Measurements from ENCODE around the gene TRIM68.

The TRIM68 gene

DNA sequence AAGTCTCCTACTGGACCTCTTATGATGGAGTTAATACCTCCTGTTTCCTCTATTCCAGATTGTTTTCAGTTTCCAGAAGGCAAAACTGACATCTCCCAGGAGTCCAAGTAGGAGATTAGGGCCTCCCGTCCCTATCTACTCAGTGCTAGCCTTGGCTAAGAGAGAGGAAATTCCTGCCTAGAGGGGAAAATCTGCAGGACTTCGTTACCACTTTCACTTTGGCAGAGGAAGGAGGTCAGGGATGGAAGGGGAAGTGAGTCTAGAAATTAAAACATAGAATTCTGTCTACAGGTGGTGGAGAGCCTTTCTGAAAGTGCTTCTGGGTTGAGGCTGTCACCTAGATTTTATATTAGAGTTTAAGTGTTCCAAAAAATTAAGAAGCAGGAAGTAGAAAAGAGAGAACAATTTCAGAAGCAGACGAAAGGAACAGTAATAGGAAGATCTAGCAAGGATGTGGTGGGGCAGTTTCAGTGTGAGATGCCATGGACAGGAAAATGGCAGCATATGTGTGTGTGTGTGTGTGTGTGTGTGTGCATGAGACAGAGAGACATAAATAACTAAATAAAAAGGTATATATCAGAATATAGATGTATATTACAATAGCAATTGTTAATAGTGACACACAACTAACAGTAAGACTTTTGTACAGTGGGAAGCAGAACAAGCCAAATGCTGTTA is 2.4 kb upstream of the TRIM68 start:
- DNase-seq: no peak
- in situ Hi-C loops (cut with HindIII; ENCODE audit: low pct_ligation_motif_present, low pct_unique_long_range_greater_than_20kb, low sequenced_read_pairs): no loop called here

DNA sequence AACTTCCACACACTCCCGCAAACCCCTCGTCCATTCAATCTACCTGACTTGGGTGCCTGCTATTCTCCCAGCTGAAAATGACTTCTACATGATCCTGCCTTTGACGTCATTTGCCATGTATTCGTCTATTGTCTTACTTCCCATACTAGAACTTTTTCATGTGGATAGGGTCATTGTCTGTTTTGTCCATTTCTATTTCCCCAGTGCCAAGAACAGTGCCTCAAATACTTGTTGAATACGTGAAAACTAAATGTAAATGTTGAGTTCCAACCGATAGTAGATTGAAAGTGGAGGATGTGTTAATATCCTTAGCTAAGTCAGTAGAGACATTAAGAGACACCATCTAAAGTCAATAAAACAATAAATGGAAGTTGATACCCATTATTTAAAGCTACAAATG is 935 bp downstream of the TRIM68 start:
- no peak for DNase-seq
- in situ Hi-C loops (cut with HindIII; ENCODE audit: low pct_ligation_motif_present, low pct_unique_long_range_greater_than_20kb, low sequenced_read_pairs): no loop called here

DNA sequence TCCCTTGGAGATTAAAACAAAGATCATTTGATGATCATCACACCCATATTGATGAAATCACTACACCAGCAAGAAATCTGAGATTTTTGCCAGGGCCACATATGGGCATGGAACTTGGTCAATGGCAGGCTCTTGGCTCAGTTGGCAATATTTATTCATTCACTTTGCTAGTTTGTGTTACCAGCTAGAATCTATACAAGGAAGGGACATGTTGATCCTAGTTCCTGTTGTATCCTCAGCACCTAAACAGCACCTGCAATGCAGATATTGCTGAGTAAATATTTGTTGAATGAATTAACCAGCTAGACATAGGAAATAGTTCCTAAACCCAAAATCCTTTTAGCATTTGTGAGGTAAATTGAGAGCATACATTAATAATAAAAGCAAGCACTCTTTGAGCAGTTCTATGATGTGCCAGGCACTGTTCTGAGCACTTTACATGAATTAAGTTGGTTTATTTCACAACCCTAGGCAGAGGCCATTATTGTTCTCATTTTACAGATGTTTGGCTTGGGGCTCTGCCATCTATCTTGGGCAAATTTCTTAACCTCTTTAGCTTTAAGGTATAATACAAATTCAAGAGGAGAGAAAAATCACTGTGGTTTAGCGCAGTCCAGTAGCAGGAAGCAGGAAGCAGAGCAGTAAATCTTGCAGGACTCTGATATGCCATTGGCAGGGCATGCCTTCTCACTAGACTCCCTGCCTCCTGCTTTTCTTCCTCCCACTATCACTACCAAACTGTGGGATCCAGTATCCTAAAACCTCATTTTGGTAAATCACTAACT is 1.6 kb downstream of the TRIM68 start:
- in situ Hi-C loops (cut with HindIII; ENCODE audit: low pct_ligation_motif_present, low pct_unique_long_range_greater_than_20kb, low sequenced_read_pairs): no loop called here
- no peak for DNase-seq

DNA sequence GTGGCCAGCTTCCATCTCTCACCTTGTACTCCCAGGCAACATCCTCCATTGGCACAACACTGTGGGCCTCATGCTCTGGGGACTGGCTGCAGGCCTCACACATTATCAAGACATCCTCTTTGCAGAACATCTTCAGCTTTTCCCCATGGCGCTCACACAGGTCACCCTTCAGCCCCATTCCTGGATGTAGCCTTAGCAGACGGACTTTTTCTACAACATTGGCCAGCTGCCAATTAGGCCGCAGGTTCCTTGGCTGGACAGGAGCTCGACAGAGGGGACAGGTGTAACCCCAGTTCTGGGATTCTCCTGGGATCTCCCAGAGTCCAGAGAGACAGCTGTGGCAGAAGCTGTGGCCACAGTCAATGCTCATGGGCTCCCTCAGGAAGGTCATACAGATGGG is 3.0 kb downstream of the TRIM68 start:
- in situ Hi-C loops (cut with HindIII; ENCODE audit: low pct_ligation_motif_present, low pct_unique_long_range_greater_than_20kb, low sequenced_read_pairs): no loop called here
- DNase-seq: no peak

DNA sequence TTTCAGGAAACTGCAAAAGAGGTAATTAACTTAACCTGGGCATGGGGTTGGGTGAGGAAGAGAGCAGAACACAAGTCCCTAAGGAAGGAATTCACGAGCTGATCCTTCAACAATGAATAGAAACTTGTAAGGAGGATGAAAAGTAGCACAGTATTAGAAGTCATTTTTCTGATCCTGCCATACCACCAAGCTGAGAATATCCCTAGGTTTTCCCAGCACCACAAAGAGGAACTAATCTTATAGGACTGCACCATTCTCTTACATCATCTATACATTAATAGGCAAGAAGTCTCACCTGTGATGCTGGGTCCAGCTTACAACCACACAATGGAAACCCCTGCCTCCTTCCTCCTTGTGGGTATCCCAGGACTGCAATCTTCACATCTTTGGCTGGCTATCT is 14.3 kb downstream of the TRIM68 start, which contains the start of gene OR52I1:
Gene OR52I1 (plus strand): TSS at position 301 of the 400 bp plus-strand sequence. CDS start 0 bp downstream, at position 301.
- in situ Hi-C loops (cut with HindIII; ENCODE audit: low pct_ligation_motif_present, low pct_unique_long_range_greater_than_20kb, low sequenced_read_pairs): no loop called here
- no peak for DNase-seq

DNA sequence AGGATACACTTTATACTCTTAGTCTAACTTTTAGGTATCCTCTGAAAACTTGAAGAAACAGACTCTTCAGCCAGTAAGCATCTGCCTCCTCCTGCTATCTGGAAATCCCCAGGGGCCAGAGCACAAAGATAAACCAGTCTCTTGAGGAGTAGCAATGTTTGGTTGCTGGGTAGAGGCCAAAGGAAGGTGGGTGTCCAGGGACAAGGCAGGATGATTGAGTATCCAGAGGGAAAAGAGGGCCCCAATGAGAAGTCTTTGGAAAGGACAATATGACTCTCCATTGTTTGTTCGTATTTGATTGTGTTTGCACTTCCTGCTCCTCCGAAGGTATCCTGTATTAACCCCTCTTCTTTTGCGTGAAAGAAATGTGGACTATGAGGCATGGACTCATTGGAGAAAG is 19.0 kb downstream of the TRIM68 start:
- in situ Hi-C loops (cut with HindIII; ENCODE audit: low pct_ligation_motif_present, low pct_unique_long_range_greater_than_20kb, low sequenced_read_pairs): no loop called here
- no peak for DNase-seq

DNA sequence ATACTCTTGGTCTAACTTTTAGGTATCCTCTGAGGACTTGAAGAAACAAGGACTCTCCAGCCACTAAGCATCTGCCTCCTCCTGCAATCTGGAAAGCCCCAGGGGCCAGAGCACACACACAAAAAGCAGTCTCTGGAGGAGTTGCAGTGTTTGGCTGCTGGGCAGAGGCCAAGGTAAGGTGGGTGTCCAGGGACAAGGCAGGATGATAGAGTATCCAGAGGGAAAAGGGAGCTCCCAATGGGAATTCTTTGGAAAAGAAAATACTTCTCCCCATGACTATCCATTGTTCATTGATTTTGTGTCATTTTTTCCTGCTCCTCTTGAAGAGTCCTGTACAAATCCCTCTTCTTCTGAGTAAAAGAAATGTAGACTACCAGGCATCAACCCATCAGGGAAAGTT is 26.6 kb downstream of the TRIM68 start, which contains the start of gene OR52I2:
Gene OR52I2 (plus strand): TSS at position 301 of the 400 bp plus-strand sequence.
- no peak for DNase-seq
- in situ Hi-C loops (cut with HindIII; ENCODE audit: low pct_ligation_motif_present, low pct_unique_long_range_greater_than_20kb, low sequenced_read_pairs): no loop called here

DNA sequence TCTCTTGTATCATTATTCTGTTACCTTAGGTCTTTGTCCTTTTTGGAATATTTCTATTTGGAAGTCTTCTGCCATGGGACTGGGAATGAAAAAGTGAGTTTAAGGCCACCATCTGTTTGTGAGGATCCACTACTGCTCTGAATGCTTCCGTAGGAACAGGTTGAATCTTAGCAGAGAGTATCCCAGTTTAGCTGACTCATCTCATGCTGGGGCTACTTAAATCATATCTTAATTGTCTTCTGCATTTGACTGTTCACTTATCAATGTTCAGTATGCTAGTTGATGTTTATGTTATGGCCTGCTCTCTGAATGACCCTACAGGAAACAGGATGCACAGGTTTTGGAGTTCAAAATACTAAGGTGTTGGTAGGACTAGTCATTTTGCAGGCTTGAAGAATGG is 27.9 kb downstream of the TRIM68 start:
- no peak for DNase-seq
- in situ Hi-C loops (cut with HindIII; ENCODE audit: low pct_ligation_motif_present, low pct_unique_long_range_greater_than_20kb, low sequenced_read_pairs): no loop called here

DNA sequence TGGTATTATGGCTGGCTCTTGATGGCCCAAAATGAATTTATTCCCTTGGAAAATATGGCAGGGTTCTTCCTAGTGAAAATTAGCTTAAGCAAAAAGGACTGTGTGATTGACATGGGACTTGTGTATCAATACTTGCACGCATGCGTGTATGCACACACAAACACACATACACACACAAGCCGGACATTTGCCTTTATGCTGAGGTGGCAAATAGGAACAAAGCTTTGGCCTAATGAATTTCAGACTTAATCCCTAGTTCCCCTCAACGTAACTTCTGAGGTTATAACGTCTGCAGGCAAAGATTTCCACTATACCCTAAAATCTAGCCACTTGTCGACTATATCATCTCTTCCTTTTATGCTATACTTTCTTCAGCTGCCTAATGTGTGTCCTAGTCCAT is 29.4 kb downstream of the TRIM68 start:
- DNase-seq: no peak
- in situ Hi-C loops (cut with HindIII; ENCODE audit: low pct_ligation_motif_present, low pct_unique_long_range_greater_than_20kb, low sequenced_read_pairs): no loop called here

DNA sequence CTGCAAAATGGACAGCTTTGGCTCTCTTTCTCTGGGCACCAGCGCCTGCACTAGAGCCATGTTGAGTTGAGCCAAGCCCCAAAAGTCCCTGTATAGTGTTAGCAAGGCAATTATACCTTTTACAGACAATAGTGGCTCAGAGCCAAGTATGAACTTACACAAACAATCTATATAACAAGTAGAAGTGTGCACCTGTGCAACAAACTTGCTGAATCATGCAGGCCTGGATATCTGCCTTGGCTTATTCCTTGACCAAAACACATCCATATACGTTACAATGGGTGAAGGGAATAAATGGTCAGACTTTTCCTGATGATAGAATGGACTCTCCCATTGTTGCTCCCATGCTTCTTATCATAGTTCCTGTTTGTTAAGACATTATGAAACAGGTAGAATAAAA is 30.3 kb downstream of the TRIM68 start:
- no peak for DNase-seq
- in situ Hi-C loops (cut with HindIII; ENCODE audit: low pct_ligation_motif_present, low pct_unique_long_range_greater_than_20kb, low sequenced_read_pairs): no loop called here

DNA sequence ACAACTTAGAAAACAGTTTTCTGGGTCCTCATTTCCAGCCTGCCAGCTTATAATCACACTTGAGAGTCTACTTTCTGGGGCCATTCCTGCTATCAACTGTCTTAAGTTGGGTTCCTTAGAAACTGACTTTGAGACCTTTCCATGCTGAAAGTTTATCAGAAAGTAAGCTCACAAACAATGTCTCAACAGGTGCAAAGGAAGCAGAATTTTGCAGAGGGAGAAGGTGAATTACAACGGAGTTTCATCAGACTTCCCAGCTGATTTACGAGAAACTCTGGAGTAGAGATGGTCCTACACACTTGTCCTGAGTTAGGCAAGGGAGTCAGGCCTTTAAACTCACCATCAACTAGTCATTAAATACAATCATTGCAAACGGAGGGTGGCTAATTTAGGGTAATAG is 31.2 kb downstream of the TRIM68 start:
- in situ Hi-C loops (cut with HindIII; ENCODE audit: low pct_ligation_motif_present, low pct_unique_long_range_greater_than_20kb, low sequenced_read_pairs): no loop called here

DNA sequence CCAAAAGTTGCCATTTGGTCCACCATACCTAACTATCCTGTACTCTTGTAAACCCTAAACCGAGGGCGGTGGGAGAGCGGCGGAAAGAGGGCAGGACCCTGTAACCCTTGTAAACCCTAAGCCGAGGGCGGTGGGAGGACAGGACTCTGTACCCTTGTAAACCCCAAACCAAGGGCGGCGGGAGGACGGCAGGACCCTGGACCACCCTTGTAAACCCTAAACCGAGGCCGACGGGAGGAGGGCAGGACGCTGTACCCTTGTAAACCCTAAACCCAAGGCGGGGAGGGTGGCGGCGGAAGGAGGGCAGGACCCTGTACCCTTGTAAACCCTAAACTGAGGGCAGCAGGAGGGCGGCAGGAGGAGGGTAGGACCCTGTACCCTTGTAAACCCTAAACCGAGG is 39.0 kb downstream of the TRIM68 start:
- in situ Hi-C loops (cut with HindIII; ENCODE audit: low pct_ligation_motif_present, low pct_unique_long_range_greater_than_20kb, low sequenced_read_pairs): no loop called here

More for the DNA sequence above, 31.2 kb downstream of the TRIM68 start:
- DNase-seq: no peak

DNA sequence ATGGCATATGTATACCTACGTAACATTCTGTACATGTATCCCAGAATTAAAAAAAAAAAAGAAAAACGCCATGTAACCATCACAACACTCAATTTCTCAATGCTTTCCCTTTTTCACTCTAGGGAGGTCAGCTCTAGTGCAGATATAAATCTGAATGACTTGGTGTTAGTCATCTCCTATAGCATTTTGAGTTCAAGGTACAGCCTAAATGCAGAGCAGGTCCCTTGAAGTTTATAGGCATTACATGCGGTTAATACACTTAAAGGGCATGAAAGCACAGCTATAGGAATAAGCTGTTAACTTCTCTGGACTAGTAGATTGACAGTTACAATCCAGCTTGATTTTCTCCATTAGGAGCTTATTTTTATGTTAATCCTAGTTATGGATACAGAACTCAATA is 42.7 kb downstream of the TRIM68 start:
- in situ Hi-C loops (cut with HindIII; ENCODE audit: low pct_ligation_motif_present, low pct_unique_long_range_greater_than_20kb, low sequenced_read_pairs): no loop called here
- DNase-seq: no peak

More for the DNA sequence above, 39.0 kb downstream of the TRIM68 start:
- DNase-seq: no peak

DNA sequence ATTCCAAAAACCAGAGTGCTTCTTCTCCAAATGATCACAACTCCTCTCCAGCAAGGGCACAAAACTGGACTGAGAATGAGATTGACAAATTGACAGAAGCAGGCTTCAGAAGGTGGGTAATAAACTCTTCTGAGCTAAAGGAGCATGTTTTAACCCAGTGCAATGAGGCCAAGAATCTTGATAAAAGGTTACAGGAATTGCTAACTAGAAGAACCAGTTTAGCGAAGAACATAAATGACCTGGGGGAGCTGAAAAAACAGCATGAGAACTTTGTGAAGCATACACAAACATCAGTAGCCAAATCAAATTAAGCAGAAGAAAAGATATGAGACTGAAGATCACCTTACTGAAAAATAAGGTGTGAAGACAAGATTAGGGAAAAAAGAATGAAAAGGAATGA is 47.6 kb downstream of the TRIM68 start:
- no peak for DNase-seq
- in situ Hi-C loops (cut with HindIII; ENCODE audit: low pct_ligation_motif_present, low pct_unique_long_range_greater_than_20kb, low sequenced_read_pairs): no loop called here

DNA sequence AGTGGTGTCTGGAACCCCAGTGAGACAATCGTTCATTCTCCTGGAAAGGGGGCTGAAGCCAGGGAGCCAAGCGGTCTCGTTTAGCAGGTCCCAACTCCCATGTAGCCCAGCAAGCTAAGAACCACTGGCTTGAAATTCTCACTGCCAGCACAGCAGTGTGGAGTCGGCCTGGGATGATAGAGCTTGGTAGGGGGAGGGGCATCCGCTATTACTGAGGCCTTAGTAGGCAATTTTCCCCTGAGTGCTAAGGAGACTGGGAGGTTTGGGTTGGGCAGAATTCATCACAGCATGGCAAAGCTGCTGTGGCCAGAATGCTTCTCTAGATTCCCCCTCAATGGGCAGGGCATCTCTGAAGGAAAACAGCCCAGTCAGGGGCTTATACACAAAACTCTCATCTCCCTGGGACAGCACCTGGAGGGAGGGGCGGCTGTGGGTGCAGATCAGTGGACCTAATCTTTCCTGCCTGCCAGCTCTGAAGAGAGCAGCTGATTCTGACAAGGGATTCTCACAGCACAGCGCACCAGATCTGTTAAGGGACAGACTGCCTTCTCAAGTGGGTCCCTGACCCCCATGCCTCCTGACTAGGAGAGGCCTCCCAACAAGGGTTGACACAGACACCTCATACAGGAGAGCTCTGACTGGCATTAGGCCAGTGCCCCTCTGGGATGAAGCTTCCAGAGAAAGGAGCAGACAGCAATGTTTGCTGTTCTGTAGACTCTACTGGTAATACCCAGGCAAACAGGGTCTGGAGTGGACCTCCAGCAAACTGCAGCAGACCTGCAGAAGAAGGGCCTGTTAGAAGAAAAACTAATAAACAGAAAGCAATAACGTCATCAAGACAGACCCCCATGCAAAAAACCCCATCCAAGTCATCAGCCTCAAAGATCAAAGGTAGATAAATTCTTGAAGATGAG is 48.2 kb downstream of the TRIM68 start:
- in situ Hi-C loops (cut with HindIII; ENCODE audit: low pct_ligation_motif_present, low pct_unique_long_range_greater_than_20kb, low sequenced_read_pairs): no loop called here
- DNase-seq: no peak

DNA sequence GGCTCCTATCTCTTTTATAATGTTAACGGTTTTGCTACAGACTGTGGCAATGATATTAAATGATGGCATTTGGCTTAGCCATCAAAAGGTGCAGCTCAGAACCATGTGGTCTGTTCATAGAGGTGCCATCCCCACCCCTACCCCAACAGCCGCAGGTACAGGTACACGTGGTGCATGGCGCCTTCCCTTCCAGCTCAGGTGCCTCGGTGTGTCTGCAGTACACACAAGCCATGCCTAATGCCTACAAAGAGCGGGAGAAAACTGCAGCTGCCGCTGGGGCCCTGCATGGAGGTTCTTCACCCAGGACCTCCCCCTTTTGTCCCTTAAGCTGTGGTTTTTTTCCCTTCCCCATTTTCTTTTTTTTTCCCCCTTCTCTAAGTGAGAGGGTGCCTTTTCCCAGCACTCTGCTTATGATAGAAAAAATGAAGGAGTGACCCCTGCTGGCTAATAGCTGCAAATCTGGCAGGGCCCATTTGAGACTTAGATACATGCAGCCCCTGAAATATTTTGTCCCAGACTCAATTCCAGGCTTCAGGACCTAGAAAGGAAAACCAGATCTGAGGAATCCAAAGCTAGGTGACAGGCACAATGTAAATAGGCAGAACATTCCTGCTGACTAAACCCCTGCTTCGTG is 56.6 kb downstream of the TRIM68 start:
- in situ Hi-C loops (cut with HindIII; ENCODE audit: low pct_ligation_motif_present, low pct_unique_long_range_greater_than_20kb, low sequenced_read_pairs): no loop called here
- DNase-seq: peak; percentile 18
